Keratinocyte (primary cell): Measurements from ENCODE around the gene PLEKHO1.

Experiments used
- CTCF ChIP-seq, 3 experiments: IDR thresholded peaks in 1 of 3; conservative IDR thresholded peaks in 1 of 3; optimal IDR thresholded peaks in 1 of 3; 2 replicates in 2 of 3; 3 replicates in 1 of 3; pipeline versions ENCODE3 to v1.5.1; 2011; ENCODE audit warnings: low read length in 3 of 3, mild to moderate bottlenecking in 3 of 3, moderate library complexity in 2 of 3, control low read depth in 1 of 3, inconsistent platforms in 1 of 3; ENCODE audit not compliant: insufficient read depth in 2 of 3; ENCODE audit errors: extremely low read depth in 1 of 3
- EZH2 ChIP-seq: IDR thresholded peaks from one replicate; pipeline ENCODE4 v1.6.1; 2012; ENCODE audit warnings: inconsistent platforms, mild to moderate bottlenecking, low read length, moderate library complexity

- TF ChIP-seq CTCF (optimal IDR thresholded peaks at IDR 0.05 in 1 of 3, IDR thresholded peaks at IDR 0.05 in 1 of 3, conservative IDR thresholded peaks at IDR 0.05 in 1 of 3; ENCODE audit: extremely low read depth in 1 of 3, insufficient read depth in 2 of 3, low read length in 3 of 3) (no peak), EZH2 (no peak)
These were observed 14.5 kb downstream of the PLEKHO1 start for GRCh38 chr1:150164224-150164623.
